GM23248 (cell line): ENCODE results near the gene RAB15. TPM values are rescaled to one million over a fixed set of nuclear protein-coding genes. Genes with fewer than 3 reads are reported as not detected.
"Not testable (repeated sequence)": the region's sequence is repeated elsewhere in the genome, so short reads cannot be mapped to it uniquely, and the experiment has no call there.

Source experiments
- DNase-seq: peaks from one replicate; pipeline ENCODE4 v3.0.0-alpha.2; 2015
- H2AFZ ChIP-seq: fragments of 200-600 bp; sonication (generic); 2 replicates; pipeline ENCODE4 v1.6.1; 2016; ENCODE audit warnings: antibody characterized with exemption
- H3F3A ChIP-seq: fragments of 200-600 bp; sonication (generic); 2 replicates; pipeline ENCODE4 v1.6.1; 2016; ENCODE audit warnings: mild to moderate bottlenecking, antibody characterized with exemption, mixed run types; ENCODE audit not compliant: insufficient read depth
- H3K27ac ChIP-seq: fragments of 200-600 bp; sonication (generic); 2 replicates; pipeline ENCODE4 v1.5.1; 2016; ENCODE audit warnings: mild to moderate bottlenecking
- H3K27me3 ChIP-seq: fragments of 200-600 bp; sonication (generic); replicated peaks from 2 replicates; pipeline ENCODE4 v1.6.1; 2016; ENCODE audit warnings: mild to moderate bottlenecking; ENCODE audit not compliant: insufficient read depth
- H3K36me3 ChIP-seq: fragments of 200-600 bp; sonication (generic); 2 replicates; pipeline ENCODE4 v1.6.1; 2016; ENCODE audit warnings: low read depth, mild to moderate bottlenecking
- H3K4me1 ChIP-seq: fragments of 200-600 bp; sonication (generic); 2 replicates; pipeline ENCODE4 v1.6.1; 2016; ENCODE audit warnings: mild to moderate bottlenecking; ENCODE audit not compliant: insufficient read depth
- H3K4me2 ChIP-seq: fragments of 200-600 bp; sonication (generic); one replicate; pipeline ENCODE4 v1.6.1; 2016; ENCODE audit warnings: mild to moderate bottlenecking; ENCODE audit not compliant: unreplicated experiment
- H3K4me3 ChIP-seq: fragments of 200-600 bp; sonication (generic); 2 replicates; pipeline ENCODE4 v1.5.1; 2016; ENCODE audit warnings: mild to moderate bottlenecking
- H3K79me2 ChIP-seq: fragments of 200-600 bp; sonication (generic); 2 replicates; pipeline ENCODE4 v1.6.1; 2016; ENCODE audit warnings: mild to moderate bottlenecking; ENCODE audit not compliant: insufficient read depth
- H3K9ac ChIP-seq: fragments of 200-600 bp; sonication (generic); 2 replicates; pipeline ENCODE4 v1.6.1; 2016; ENCODE audit warnings: mild to moderate bottlenecking
- H3K9me2 ChIP-seq: fragments of 200-600 bp; sonication (generic); 2 replicates; pipeline ENCODE4 v1.6.1; 2016; ENCODE audit warnings: mixed run types, mild to moderate bottlenecking, moderate library complexity; ENCODE audit not compliant: insufficient read depth
- H3K9me3 ChIP-seq: fragments of 200-600 bp; sonication (generic); one replicate; pipeline ENCODE4 v1.6.1; 2017; ENCODE audit warnings: low read depth
- H4K20me1 ChIP-seq: fragments of 200-600 bp; sonication (generic); 2 replicates; pipeline ENCODE4 v1.6.0; 2016; ENCODE audit not compliant: insufficient read depth
- EZH2 ChIP-seq: fragments of 200-600 bp; sonication (generic); IDR thresholded peaks from 2 replicates; pipeline ENCODE4 v1.6.1; 2018; ENCODE audit warnings: antibody characterized with exemption, mild to moderate bottlenecking; ENCODE audit not compliant: insufficient read depth, poor library complexity, severe bottlenecking
- EZH2phosphoT487 ChIP-seq: fragments of 200-600 bp; sonication (generic); IDR thresholded peaks from 2 replicates; pipeline ENCODE4 v1.6.1; 2018; ENCODE audit warnings: antibody characterized with exemption, moderate library complexity, mild to moderate bottlenecking, low read depth; ENCODE audit not compliant: insufficient read depth
- WGBS, 2 experiments: methylation state at CpG; one replicate each; pipeline ENCODE4 v1.1.6; 2015 to 2017; ENCODE audit warnings: low lambda C conversion rate in 2 of 2, low coverage in 1 of 2; ENCODE audit errors: missing lambda C conversion rate in 2 of 2; 5-methylcytosine and 5-hydroxymethylcytosine counted together
- in situ Hi-C: fragments of 300-500 bp; cut with MboI; formaldehyde crosslinking; loops from 2 replicates; pipeline ENCODE4 v1.15.0; 2020
- polyA plus RNA-seq: library from polyadenylated mRNA; unstranded; fragments of >200 nt; fragmentation: Nextera tagmentation; extraction: Ambion mirVana; gene quantifications from 2 replicates; pipeline ENCODE4 v1.2.1, GENCODE V29; 2016
- total RNA-seq: library from RNA; depleted of rRNA; stranded (reverse); fragments of >200 nt; shearing (Covaris generic); gene quantifications from 2 replicates; pipeline ENCODE4 v1.2.3, GENCODE V29; 2014

Gene RAB15
- total and polyA plus RNA-seq, 2 experiments from 2014 or later = 2.0 to 4.3 TPM

DNA sequence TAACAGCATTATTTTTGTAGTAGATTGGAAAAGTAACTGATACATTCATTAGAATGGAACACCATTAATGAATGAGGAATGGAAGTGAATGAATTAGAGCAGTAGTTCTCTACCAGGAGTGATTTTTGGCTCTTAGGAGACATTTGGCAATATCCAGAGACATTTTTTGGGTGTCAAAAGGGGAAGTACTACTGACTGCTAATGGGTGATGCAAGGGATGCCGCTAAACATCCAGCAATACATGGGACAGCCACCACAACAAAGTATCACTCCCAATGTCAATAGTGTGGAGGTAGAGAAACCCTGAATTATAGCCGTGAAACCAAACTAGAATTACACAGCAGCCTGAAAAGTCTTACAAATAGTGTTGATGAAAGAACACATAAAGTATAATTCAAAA, 56.3 kb downstream of the RAB15 start:
- H3K9ac ChIP-seq = peak overlapping the region; percentile 99; the same call in 1 of the 2 replicates
- H3K27ac ChIP-seq = 0 out of 2 replicates have a peak overlapping the region, but pooled peaks have one; percentile 1
- peaks cover 55% of the 10 kb centered on the region for H3F3A ChIP-seq
- H3K4me2 ChIP-seq = peak overlapping the region; percentile 95
- 96 to 98% methylated on average over 2 of the region's 2 CpGs for WGBS, 2 experiments
- H3K9me2 ChIP-seq = peaks cover 5% of the 10 kb centered on the region; the same call in 1 of the 2 replicates
- H3K27me3 ChIP-seq = no peaks in the 10 kb centered on the region
- TF ChIP-seq EZH2phosphoT487 = no peak
- TF ChIP-seq EZH2 = no peak
- H2AFZ ChIP-seq = no peak overlapping the region
- DNase-seq = no peak
- in situ Hi-C loops = no loop called here
- peaks cover 53% of the 10 kb centered on the region for H3K79me2 ChIP-seq
- H3K4me1 ChIP-seq = peaks cover 59% of the 10 kb centered on the region
- H3K36me3 ChIP-seq = no peaks in the 10 kb centered on the region
- no peaks in the 10 kb centered on the region for H3K9me3 ChIP-seq
- no peaks in the 10 kb centered on the region for H4K20me1 ChIP-seq
- H3K4me3 ChIP-seq = peak overlapping the region; percentile 92

DNA sequence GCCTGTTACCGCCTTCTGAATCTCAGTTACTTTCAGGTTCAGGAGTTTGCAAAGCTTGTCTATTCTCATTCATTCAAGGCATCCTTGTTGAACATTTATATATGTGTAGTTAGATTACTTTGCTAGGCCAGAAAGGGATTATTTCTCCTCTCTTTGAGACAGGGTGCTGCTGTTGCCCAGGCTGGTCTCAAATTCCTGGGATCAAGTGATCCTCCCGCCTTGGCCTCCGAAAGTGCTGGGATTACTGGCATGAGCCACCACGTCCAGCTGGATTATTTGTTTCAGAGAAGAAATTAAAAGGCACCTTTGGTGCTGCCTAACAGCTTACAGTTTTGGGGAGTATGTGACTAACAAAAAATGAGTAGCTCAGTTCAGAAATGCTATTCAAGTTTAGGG, 57.1 kb downstream of the RAB15 start:
- in situ Hi-C loops = no loop called here
- Histone ChIP-seq H3K9me3 (no peaks in the 10 kb centered on the region), H3K36me3 (no peaks in the 10 kb centered on the region), H3K27ac (peak overlapping the region; percentile 92), H3K79me2 (peaks cover 45% of the 10 kb centered on the region), H3K9ac (peak overlapping the region; percentile 99), H3K9me2 (peaks cover 5% of the 10 kb centered on the region; the same call in 1 of the 2 replicates), H3K4me3 (peak overlapping the region; percentile 92), H3K4me1 (peaks cover 51% of the 10 kb centered on the region), H3K4me2 (peak overlapping the region; percentile 95), H3F3A (peaks cover 48% of the 10 kb centered on the region), H4K20me1 (no peaks in the 10 kb centered on the region), H2AFZ (peak overlapping the region; percentile 90), H3K27me3 (0 out of 2 replicates have a peak, but pooled peaks cover under 1% of the 10 kb centered on the region)
- WGBS, 2 experiments = 16 to 18% methylated on average over 4 of the region's 4 CpGs
- no peak for DNase-seq
- TF ChIP-seq EZH2 (no peak), EZH2phosphoT487 (no peak)

DNA sequence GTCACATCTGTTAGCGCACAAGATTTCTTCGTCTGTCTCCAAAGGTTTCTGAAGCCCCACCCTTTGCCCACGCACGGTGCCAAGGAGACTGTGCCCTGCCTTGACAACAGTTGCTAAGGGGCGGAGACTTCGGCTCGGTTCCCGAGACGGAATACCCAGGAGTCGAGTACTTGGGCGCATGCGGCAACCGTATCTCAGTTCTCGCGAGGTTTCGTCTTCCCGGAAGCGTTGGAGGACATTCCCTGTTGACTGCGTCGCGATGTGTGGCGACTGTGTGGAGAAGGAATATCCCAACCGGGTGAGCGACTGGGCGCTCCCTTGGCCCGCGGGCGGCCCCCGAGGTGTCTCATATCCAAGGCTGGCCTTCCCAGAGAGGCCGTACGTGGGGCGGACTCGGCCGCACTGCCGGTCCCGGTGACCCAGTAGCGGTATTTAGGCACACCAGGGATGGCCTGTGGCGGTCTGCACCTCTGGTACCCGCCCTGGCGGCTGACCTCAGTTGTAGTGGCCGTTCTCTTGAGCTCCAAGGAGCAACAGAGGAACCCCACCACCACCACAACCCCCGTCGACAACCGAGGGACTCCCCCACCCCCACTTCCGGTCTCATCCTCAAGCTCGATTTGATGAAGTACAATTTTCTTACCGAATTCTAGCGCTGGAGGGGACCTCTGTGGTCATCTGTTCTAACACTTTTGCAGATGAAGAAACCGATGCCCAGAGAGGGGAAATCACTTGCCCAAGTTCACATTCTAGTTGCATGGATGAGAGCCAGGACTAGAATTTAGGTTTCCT, 57.7 kb downstream of the RAB15 start, which contains the start of gene CHURC1:
Gene CHURC1, plus strand, starts transcription at position 219 of the 792 bp plus-strand sequence. Its CDS starts 41 bp downstream, at position 260.
- H2AFZ ChIP-seq = peak within 1 kb of the TSS; percentile 90
- H3F3A ChIP-seq = peaks cover 44% of the 10 kb centered on the region
- in situ Hi-C loops = no loop called here
- H3K27ac ChIP-seq = peak within 1 kb of the TSS; percentile 92
- H3K9ac ChIP-seq = peak within 1 kb of the TSS; percentile 99
- no peaks in the 10 kb centered on the region for H4K20me1 ChIP-seq
- DNase-seq = peak; percentile 100
- peak within 1 kb of the TSS; percentile 92 for H3K4me3 ChIP-seq
- no peaks in the 10 kb centered on the region for H3K9me3 ChIP-seq
- H3K4me2 ChIP-seq = peak within 1 kb of the TSS; percentile 95
- TF ChIP-seq EZH2phosphoT487 (no peak), EZH2 (no peak)
- H3K27me3 ChIP-seq = peaks cover 7% of the 10 kb centered on the region; the same call in 1 of the 2 replicates
- WGBS, 2 experiments = 1 to 2% methylated on average over 49 of the region's 49 CpGs
- no peaks in the 10 kb centered on the region for H3K36me3 ChIP-seq
- H3K79me2 ChIP-seq = peaks cover 39% of the 10 kb centered on the region
- peaks cover 5% of the 10 kb centered on the region; the same call in 1 of the 2 replicates for H3K9me2 ChIP-seq
- H3K4me1 ChIP-seq = peaks cover 46% of the 10 kb centered on the region

DNA sequence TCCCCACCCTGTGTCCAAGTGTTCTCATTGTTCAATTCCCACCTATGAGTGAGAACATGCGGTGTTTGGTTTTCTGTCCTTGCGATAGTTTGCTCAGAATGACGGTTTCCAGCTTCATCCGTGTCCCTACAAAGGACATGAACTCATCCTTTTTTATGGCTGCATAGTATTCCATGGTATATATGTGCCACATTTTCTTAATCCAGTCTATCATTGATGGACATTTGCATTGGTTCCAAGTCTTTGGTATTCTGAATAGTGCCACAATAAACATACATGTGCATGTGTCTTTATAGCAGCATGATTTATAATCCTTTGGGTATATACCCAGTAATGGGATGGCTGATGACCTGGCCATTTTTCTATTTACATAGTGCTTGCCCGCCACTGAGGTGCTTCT, 58.7 kb downstream of the RAB15 start:
- DNase-seq, H4K20me1 ChIP-seq, H3K27ac ChIP-seq, H3K9ac ChIP-seq, in situ Hi-C loops, H3K36me3 ChIP-seq, H3K9me3 ChIP-seq, H3K9me2 ChIP-seq: not testable (repeated sequence)
- Histone ChIP-seq H3K79me2 (peaks cover 34% of the 10 kb centered on the region), H3K4me2 (peak overlapping the region; percentile 95), H3K27me3 (peaks cover 12% of the 10 kb centered on the region; the same call in 1 of the 2 replicates), H3K4me3 (peak overlapping the region; percentile 92), H3F3A (peaks cover 34% of the 10 kb centered on the region), H3K4me1 (peaks cover 36% of the 10 kb centered on the region), H2AFZ (peak overlapping the region; percentile 90)
- whole genome bisulfite sequencing, 2 experiments = 58 to 62% methylated on average over 5 of the region's 5 CpGs
